Fibroblast of lung (primary cell): ENCODE results near the gene RMC1. TPM values are rescaled to one million over a fixed set of nuclear protein-coding genes. Genes with fewer than 3 reads are reported as not detected.

ENCODE experiments used
- DNase-seq, 2 donors: peaks; one replicate each; pipeline versions ENCODE4 v3.0.0 to v3.0.0-alpha.2; 2010; ENCODE audit warnings: low read depth in 2 of 2
- H2AFZ ChIP-seq: 2 replicates; pipeline ENCODE4 v1.5.1; 2012; ENCODE audit warnings: low read length, control low read depth, inconsistent platforms
- H3K27ac ChIP-seq: 2 replicates; pipeline ENCODE4 v1.5.1; 2011; ENCODE audit warnings: low read length, control low read depth; ENCODE audit not compliant: insufficient read depth
- H3K27me3 ChIP-seq: 2 replicates; pipeline ENCODE4 v1.5.1; 2011; ENCODE audit warnings: mild to moderate bottlenecking, low read length; ENCODE audit not compliant: control insufficient read depth, insufficient read depth
- H3K36me3 ChIP-seq: 2 replicates; pipeline ENCODE4 v1.5.1; 2011; ENCODE audit warnings: low read length; ENCODE audit not compliant: control insufficient read depth, insufficient read depth
- H3K4me1 ChIP-seq: 2 replicates; pipeline ENCODE4 v1.5.1; 2011; ENCODE audit warnings: low read length; ENCODE audit not compliant: control insufficient read depth, insufficient read depth; ENCODE audit errors: extremely low read depth
- H3K4me2 ChIP-seq: 2 replicates; pipeline ENCODE4 v1.5.1; 2011; ENCODE audit warnings: low read length, control low read depth; ENCODE audit not compliant: insufficient read depth; ENCODE audit errors: extremely low read depth
- H3K4me3 ChIP-seq, 4 experiments: fragments of 200-600 bp in 1 of 4; sonication (generic) in 1 of 4; replicated peaks in 1 of 4; 2 replicates each; pipeline ENCODE4 v1.5.1; 2011 to 2016; ENCODE audit warnings: low read length in 4 of 4, low read depth in 3 of 4, mild to moderate bottlenecking in 3 of 4, control low read depth in 2 of 4, inconsistent platforms in 1 of 4, mixed read lengths in 1 of 4; ENCODE audit not compliant: insufficient read depth in 1 of 4; ENCODE audit errors: control extremely low read depth in 1 of 4
- H3K79me2 ChIP-seq: 2 replicates; pipeline ENCODE4 v1.5.1; 2012; ENCODE audit warnings: mild to moderate bottlenecking, low read length, inconsistent platforms; ENCODE audit not compliant: control insufficient read depth, insufficient read depth
- H3K9ac ChIP-seq: 2 replicates; pipeline ENCODE4 v1.5.1; 2011; ENCODE audit warnings: mild to moderate bottlenecking, low read length, control low read depth; ENCODE audit not compliant: insufficient read depth
- H3K9me3 ChIP-seq: 2 replicates; pipeline ENCODE4 v1.5.1; 2012; ENCODE audit warnings: low read depth, low read length; ENCODE audit not compliant: control insufficient read depth, insufficient read depth
- H4K20me1 ChIP-seq: 2 replicates; pipeline ENCODE4 v1.5.1; 2011; ENCODE audit warnings: low read length; ENCODE audit not compliant: control insufficient read depth, insufficient read depth; ENCODE audit errors: extremely low read depth
- EZH2 ChIP-seq: IDR thresholded peaks from 2 replicates; pipeline ENCODE4 v1.5.1; 2012; ENCODE audit warnings: low read length, control low read depth, mild to moderate bottlenecking; ENCODE audit errors: missing control alignments
- polyA plus RNA-seq, 2 donors: library from polyadenylated mRNA; depleted of rRNA in 1 of 2; stranded (reverse) in 1 of 2; unstranded in 1 of 2; fragments of >200 nt; gene quantifications; 2 replicates each; pipeline ENCODE4 v1.2.1, GENCODE V29; 2011 to 2012; ENCODE audit warnings: missing spikeins in 1 of 2
- total RNA-seq: library from RNA; depleted of rRNA; stranded (reverse); fragments of >200 nt; gene quantifications from 2 replicates; pipeline ENCODE4 v1.2.1, GENCODE V29; 2014
- TF ChIP-seq, protein P1 (sequence below), 2 donors: IDR thresholded peaks in 1 of 2; conservative IDR thresholded peaks in 1 of 2; 1 replicate in 1 of 2; 2 replicates in 1 of 2; pipeline ENCODE4 v1.5.1; 2011 to 2012; ENCODE audit warnings: low read length in 2 of 2, control low read depth in 1 of 2, inconsistent platforms in 1 of 2, low read depth in 1 of 2, mild to moderate bottlenecking in 1 of 2

The RMC1 gene
- total and polyA plus RNA-seq, 2 donors (not counting 1 experiment from before 2014, with no cell fraction given), result 22.5 to 29.6 TPM

DNA sequence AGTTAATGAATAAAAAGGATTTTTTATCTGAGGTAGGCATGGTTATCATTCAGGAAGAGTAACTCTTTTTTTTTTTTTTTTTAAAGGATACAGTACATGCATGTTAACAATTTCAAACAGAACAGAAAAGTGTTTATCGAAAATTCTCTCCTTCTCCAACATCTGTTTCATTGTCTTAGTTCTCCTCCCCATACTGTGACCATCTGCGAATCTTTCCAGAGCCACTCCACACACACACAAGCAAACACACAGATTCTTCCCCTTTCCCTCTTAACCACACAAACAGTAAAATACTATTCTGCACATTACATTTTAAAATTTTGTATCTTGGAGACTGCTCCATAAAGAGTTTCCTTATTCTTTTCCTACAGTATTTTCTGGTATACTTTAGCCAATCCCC is 45.0 kb downstream of the RMC1 start:
- Histone ChIP-seq H3K4me2 (no peak overlapping the region), H2AFZ (no peak overlapping the region), H3K4me3 (no peak overlapping the region), H3K27ac (no peak overlapping the region), H3K36me3 (peaks cover 6% of the 10 kb centered on the region), H3K4me1 (no peaks in the 10 kb centered on the region), H3K27me3 (no peaks in the 10 kb centered on the region), H3K79me2 (no peaks in the 10 kb centered on the region), H4K20me1 (no peaks in the 10 kb centered on the region), H3K9me3 (no peaks in the 10 kb centered on the region), H3K9ac (no peak overlapping the region)
- TF ChIP-seq EZH2, result no peak
- TF ChIP-seq, protein P1, sequence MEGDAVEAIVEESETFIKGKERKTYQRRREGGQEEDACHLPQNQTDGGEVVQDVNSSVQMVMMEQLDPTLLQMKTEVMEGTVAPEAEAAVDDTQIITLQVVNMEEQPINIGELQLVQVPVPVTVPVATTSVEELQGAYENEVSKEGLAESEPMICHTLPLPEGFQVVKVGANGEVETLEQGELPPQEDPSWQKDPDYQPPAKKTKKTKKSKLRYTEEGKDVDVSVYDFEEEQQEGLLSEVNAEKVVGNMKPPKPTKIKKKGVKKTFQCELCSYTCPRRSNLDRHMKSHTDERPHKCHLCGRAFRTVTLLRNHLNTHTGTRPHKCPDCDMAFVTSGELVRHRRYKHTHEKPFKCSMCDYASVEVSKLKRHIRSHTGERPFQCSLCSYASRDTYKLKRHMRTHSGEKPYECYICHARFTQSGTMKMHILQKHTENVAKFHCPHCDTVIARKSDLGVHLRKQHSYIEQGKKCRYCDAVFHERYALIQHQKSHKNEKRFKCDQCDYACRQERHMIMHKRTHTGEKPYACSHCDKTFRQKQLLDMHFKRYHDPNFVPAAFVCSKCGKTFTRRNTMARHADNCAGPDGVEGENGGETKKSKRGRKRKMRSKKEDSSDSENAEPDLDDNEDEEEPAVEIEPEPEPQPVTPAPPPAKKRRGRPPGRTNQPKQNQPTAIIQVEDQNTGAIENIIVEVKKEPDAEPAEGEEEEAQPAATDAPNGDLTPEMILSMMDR (conservative IDR thresholded peaks at IDR 0.05 in 1 of 2, IDR thresholded peaks at IDR 0.05 in 1 of 2; ENCODE audit: low read depth in 1 of 2, low read length in 2 of 2), result no peak
- no peak for DNase-seq

GRCh38 chr18:23548719-23549118 is 45.4 kb downstream of the RMC1 start:
- no peaks in the 10 kb centered on the region for H3K27me3 ChIP-seq
- DNase-seq, result no peak
- H3K9me3 ChIP-seq, result no peaks in the 10 kb centered on the region
- no peak for TF ChIP-seq EZH2
- TF ChIP-seq, protein P1 (conservative IDR thresholded peaks at IDR 0.05 in 1 of 2, IDR thresholded peaks at IDR 0.05 in 1 of 2; ENCODE audit: low read depth in 1 of 2, low read length in 2 of 2), result no peak
- no peak overlapping the region for H3K9ac ChIP-seq
- H2AFZ ChIP-seq, result no peak overlapping the region
- H3K4me3 ChIP-seq, result no peak overlapping the region
- H3K79me2 ChIP-seq, result no peaks in the 10 kb centered on the region
- no peak overlapping the region for H3K4me2 ChIP-seq
- no peaks in the 10 kb centered on the region for H3K4me1 ChIP-seq
- no peak overlapping the region for H3K27ac ChIP-seq
- no peaks in the 10 kb centered on the region for H4K20me1 ChIP-seq
- H3K36me3 ChIP-seq, result peaks cover 6% of the 10 kb centered on the region

- H3K4me1 ChIP-seq, result no peaks in the 10 kb centered on the region
- no peak for DNase-seq
- TF ChIP-seq, protein P1 (conservative IDR thresholded peaks at IDR 0.05 in 1 of 2, IDR thresholded peaks at IDR 0.05 in 1 of 2; ENCODE audit: low read depth in 1 of 2, low read length in 2 of 2), result no peak
- TF ChIP-seq EZH2, result no peak
- no peaks in the 10 kb centered on the region for H3K9me3 ChIP-seq
- no peaks in the 10 kb centered on the region for H3K79me2 ChIP-seq
- H3K27ac ChIP-seq, result no peak overlapping the region
- no peak overlapping the region for H2AFZ ChIP-seq
- H3K36me3 ChIP-seq, result peaks cover 3% of the 10 kb centered on the region
- no peaks in the 10 kb centered on the region for H3K27me3 ChIP-seq
- no peak overlapping the region for H3K4me3 ChIP-seq
- H3K4me2 ChIP-seq, result no peak overlapping the region
- no peak overlapping the region for H3K9ac ChIP-seq
- H4K20me1 ChIP-seq, result no peaks in the 10 kb centered on the region
Measured at GRCh38 chr18:23550898-23551297, 47.6 kb downstream of the RMC1 start.
